Measurements from ENCODE around the gene DNASE2. TPM values are rescaled to one million over a fixed set of nuclear protein-coding genes. Genes with fewer than 3 reads are reported as not detected.
"Not testable (repeated sequence)": the region's sequence is repeated elsewhere in the genome, so short reads cannot be mapped to it uniquely, and the experiment has no call there.

DNASE2 gene
- total and polyA plus RNA-seq, 8 donors: 9.4 to 35.9 (median 20.2) TPM

- intact Hi-C loops (cut with DNase I): no loop called here
- DNase-seq: peak in 3 of 6 donors; percentile 36 to 82 (median 55)
These were observed 10.3 kb upstream of the DNASE2 start for GRCh38 chr19:12891553-12892021.

GRCh38 chr19:12890787-12891552, 9.7 kb upstream of the DNASE2 start, which contains the start of gene GCDH:
GCDH (plus strand) TSS chr19:12891160; CDS start chr19:12891305, 145 bp downstream.
- intact Hi-C loops (cut with DNase I): no loop called here
- Histone ChIP-seq H3K4me3 (peak within 1 kb of the TSS; percentile 43 to 99 (median 87)), H3K27me3 (no peaks in the 10 kb centered on the region), H3K36me3 (no peaks in the 10 kb centered on the region), H3K27ac (peak within 1 kb of the TSS; percentile 51 to 85 (median 62)), H3K4me1 (peaks cover 0 to 7% (median 0%) of the 10 kb centered on the region in 3 donors), H3K9me3 (no peaks in the 10 kb centered on the region)
- no peak for TF ChIP-seq CTCF (IDR thresholded peaks at IDR 0.05)
- 0% methylated on average over 43 to 49 of the region's 49 CpGs for WGBS, 2 donors
- ATAC-seq (peak; percentile 96 to 99 (median 96)), FAIRE-seq (peak; percentile 98), DNase-seq (peak; percentile 91 to 99 (median 98))

More at GRCh38 chr19:12891553-12892021, 10.3 kb upstream of the DNASE2 start:
- FAIRE-seq (no peak), ATAC-seq (no peak)
- H3K27ac ChIP-seq: peak overlapping the region in 2 of 4 donors; percentile 55 to 85
- no peaks in the 10 kb centered on the region for H3K36me3 ChIP-seq
- WGBS, 2 donors: 5% methylated on average over 26 of the region's 26 CpGs
- no peaks in the 10 kb centered on the region for H3K9me3 ChIP-seq
- no peaks in the 10 kb centered on the region for H3K27me3 ChIP-seq
- no peak for TF ChIP-seq CTCF (IDR thresholded peaks at IDR 0.05)
- peak overlapping the region; percentile 43 to 99 (median 87) for H3K4me3 ChIP-seq
- H3K4me1 ChIP-seq: peaks cover 0 to 7% (median 0%) of the 10 kb centered on the region in 3 donors

GRCh38 chr19:12890299-12890786, 9.1 kb upstream of the DNASE2 start:
- peak overlapping the region in 2 of 4 donors; percentile 51 to 52 for H3K27ac ChIP-seq
- FAIRE-seq; ATAC-seq; H3K36me3 ChIP-seq; intact Hi-C loops (cut with DNase I); H3K27me3 ChIP-seq; H3K9me3 ChIP-seq; H3K4me1 ChIP-seq; DNase-seq; H3K4me3 ChIP-seq: not testable (repeated sequence)
- 22 to 28% methylated on average over 10 of the region's 10 CpGs for WGBS, 2 donors

GRCh38 chr19:12888006-12888603, 6.9 kb upstream of the DNASE2 start:
- no peak for FAIRE-seq
- H3K27me3 ChIP-seq: no peaks in the 10 kb centered on the region
- WGBS, 2 donors: 66 to 79% methylated on average over 5 of the region's 5 CpGs
- no peak overlapping the region for H3K4me3 ChIP-seq
- no peak for ATAC-seq
- no peak overlapping the region for H3K27ac ChIP-seq
- H3K4me1 ChIP-seq: peaks cover 0 to 7% (median 0%) of the 10 kb centered on the region in 3 donors
- intact Hi-C loops (cut with DNase I): no loop called here
- no peak for TF ChIP-seq CTCF (IDR thresholded peaks at IDR 0.05)
- H3K36me3 ChIP-seq: no peaks in the 10 kb centered on the region
- H3K9me3 ChIP-seq: no peaks in the 10 kb centered on the region
- DNase-seq: no peak

GRCh38 chr19:12886969-12887747, 5.9 kb upstream of the DNASE2 start, which contains the start of gene KLF1:
KLF1 (minus strand) TSS chr19:12887201; CDS start chr19:12887140, 61 bp downstream.
- Histone ChIP-seq H3K9me3 (no peaks in the 10 kb centered on the region), H3K36me3 (no peaks in the 10 kb centered on the region), H3K27ac (no peak within 1 kb of the TSS), H3K27me3 (no peaks in the 10 kb centered on the region), H3K4me1 (peaks cover 0 to 6% (median 0%) of the 10 kb centered on the region in 3 donors), H3K4me3 (peak within 1 kb of the TSS in 2 of 4 donors; percentile 37 to 51)
- ATAC-seq (no peak), FAIRE-seq (no peak), DNase-seq (peak in 1 of 6 donors; percentile 48)
- TF ChIP-seq CTCF (IDR thresholded peaks at IDR 0.05): no peak
- intact Hi-C loops (cut with DNase I): no loop called here
- 70 to 75% methylated on average over 17 of the region's 17 CpGs for WGBS, 2 donors

Data from pancreas (tissue), 10 donors.